HCT116 (cell line): Measurements from ENCODE around the gene PAH. TPM values are rescaled to one million over a fixed set of nuclear protein-coding genes. Genes with fewer than 3 reads are reported as not detected.

Source experiments
- ATAC-seq: fragments of 200-7000 bp; cut with Tn5 transposase; 2 replicates; pipeline ENCODE4 v1.9.1; 2020; ENCODE audit warnings: mild to moderate bottlenecking, moderate library complexity
- BruUV-seq: library from RNA; stranded (reverse); fragments of 400-500 nt; replicated peaks from 2 replicates; lab custom pipeline; 2021; lab: Mats Ljungman, UMichigan
- CTCF ChIA-PET: fragments of 300-600 bp; sonication (Branson Sonifier 250); formaldehyde crosslinking; loops from one replicate; lab custom pipeline; 2021; ENCODE audit warnings: antibody characterized with exemption; lab: Charles Lee
- POLR2A ChIA-PET: fragments of 300-600, 350-600 bp; sonication (Branson Sonifier 250); formaldehyde crosslinking; loops from one replicate; lab custom pipeline; 2021; ENCODE audit warnings: antibody characterized with exemption; lab: Charles Lee
- RAD21 ChIA-PET, 2 experiments: fragments of 300-600 bp; sonication (Branson Sonifier 250); formaldehyde crosslinking; loops; one replicate each; lab custom pipeline; 2023; ENCODE audit warnings: low total read pairs in 2 of 2; ENCODE audit not compliant: uncharacterized antibody in 2 of 2, unreplicated experiment in 2 of 2, low non-redundant PET in 1 of 2; lab: Charles Lee
- DNase-seq: peaks from one replicate; pipeline ENCODE4 v3.0.0-alpha.2; 2010; ENCODE audit warnings: low read depth, low spot score
- H2AFZ ChIP-seq: fragments of 200-600 bp; shearing (Covaris generic), sonication (generic); 2 replicates; pipeline ENCODE4 v1.6.1; 2017; ENCODE audit warnings: low read depth, mixed run types, mixed read lengths, antibody characterized with exemption, low read length; ENCODE audit not compliant: poor library complexity, severe bottlenecking
- H3K27ac ChIP-seq: 2 replicates; pipeline ENCODE4 v1.5.1; 2012; ENCODE audit warnings: low read depth, low read length
- H3K27me3 ChIP-seq: fragments of 200-600 bp; sonication (generic); 2 replicates; pipeline ENCODE4 v1.6.1; 2016; ENCODE audit warnings: mixed run types, low read length, mixed read lengths; ENCODE audit not compliant: insufficient read depth
- H3K36me3 ChIP-seq, 2 experiments: fragments of 200-500 bp in 1 of 2; fragments of 200-600 bp in 1 of 2; sonication (Bioruptor generic) in 1 of 2; sonication (generic) in 1 of 2; 2 replicates each; pipeline versions ENCODE4 v1.5.1 to v1.6.1; 2014 to 2016; ENCODE audit warnings: low read length in 2 of 2, inconsistent platforms in 1 of 2, mixed read lengths in 1 of 2, mixed run types in 1 of 2; ENCODE audit not compliant: insufficient read depth in 2 of 2, control insufficient read depth in 1 of 2
- H3K4me1 ChIP-seq, 2 experiments: fragments of 200-600 bp in 1 of 2; sonication (generic) in 1 of 2; 2 replicates each; pipeline versions ENCODE4 v1.5.1 to v1.6.1; 2012 to 2017; ENCODE audit warnings: low read length in 2 of 2, inconsistent platforms in 1 of 2, mild to moderate bottlenecking in 1 of 2, mixed read lengths in 1 of 2, mixed run types in 1 of 2, moderate library complexity in 1 of 2; ENCODE audit not compliant: insufficient read depth in 2 of 2, control insufficient read depth in 1 of 2
- H3K4me2 ChIP-seq: fragments of 200-600 bp; sonication (generic); 2 replicates; pipeline ENCODE4 v1.6.1; 2017; ENCODE audit warnings: mixed run types, low read length, mixed read lengths
- H3K4me3 ChIP-seq, 2 experiments: fragments of 200-600 bp in 1 of 2; sonication (generic) in 1 of 2; replicated peaks in 1 of 2; 2 replicates each; pipeline ENCODE4 v1.5.1; 2011 to 2016; ENCODE audit warnings: low read length in 2 of 2, control low read depth in 1 of 2, low read depth in 1 of 2, mild to moderate bottlenecking in 1 of 2, mixed read lengths in 1 of 2, mixed run types in 1 of 2
- H3K79me2 ChIP-seq: fragments of 200-600 bp; sonication (generic); 2 replicates; pipeline ENCODE4 v1.6.1; 2017; ENCODE audit warnings: mild to moderate bottlenecking, mixed run types, low read length, moderate library complexity, mixed read lengths; ENCODE audit not compliant: insufficient read depth
- H3K9ac ChIP-seq: fragments of 200-600 bp; sonication (generic); 2 replicates; pipeline ENCODE4 v1.6.1; 2016; ENCODE audit warnings: low read length, mixed read lengths
- H3K9me2 ChIP-seq: fragments of 200-600 bp; sonication (generic), shearing (Covaris generic); 2 replicates; pipeline ENCODE4 v1.6.1; 2017; ENCODE audit warnings: mixed run types, mild to moderate bottlenecking, moderate library complexity; ENCODE audit not compliant: insufficient read depth
- H3K9me3 ChIP-seq, 2 experiments: fragments of 200-500 bp in 1 of 2; fragments of 200-600 bp in 1 of 2; sonication (Bioruptor generic) in 1 of 2; sonication (generic) in 1 of 2; 2 replicates each; pipeline ENCODE4 v1.6.1; 2014 to 2017; ENCODE audit warnings: low read length in 2 of 2, mixed read lengths in 2 of 2, inconsistent platforms in 1 of 2, low read depth in 1 of 2, mild to moderate bottlenecking in 1 of 2, mixed run types in 1 of 2, moderate library complexity in 1 of 2; ENCODE audit not compliant: control insufficient read depth in 1 of 2, insufficient read depth in 1 of 2
- H4K20me1 ChIP-seq: fragments of 200-600 bp; sonication (generic), shearing (Covaris generic); 2 replicates; pipeline ENCODE4 v1.6.1; 2017; ENCODE audit warnings: mixed run types, mild to moderate bottlenecking, moderate library complexity; ENCODE audit not compliant: insufficient read depth
- ATF3 ChIP-seq: IDR thresholded peaks from 2 replicates; pipeline ENCODE4 v1.6.1; 2012
- CBX3 ChIP-seq: IDR thresholded peaks from 2 replicates; pipeline ENCODE4 v1.6.1; 2012; ENCODE audit warnings: low read depth
- CTCF ChIP-seq, 3 experiments: fragments of 200-600 bp in 1 of 3; sonication (generic) in 1 of 3; IDR thresholded peaks in 2 of 3; conservative IDR thresholded peaks in 1 of 3; 2 replicates each; pipeline ENCODE4 v1.5.1; 2012 to 2017; ENCODE audit warnings: low read depth in 2 of 3, low read length in 2 of 3, antibody characterized with exemption in 1 of 3, borderline replicate concordance in 1 of 3, control low read depth in 1 of 3, mild to moderate bottlenecking in 1 of 3, mixed read lengths in 1 of 3, mixed run types in 1 of 3, moderate library complexity in 1 of 3; ENCODE audit not compliant: insufficient read depth in 1 of 3
- ELF1 ChIP-seq: IDR thresholded peaks from 2 replicates; pipeline ENCODE4 v1.6.1; 2012; ENCODE audit warnings: low read depth, borderline replicate concordance
- EZH2phosphoT487 ChIP-seq: fragments of 200-600 bp; IDR thresholded peaks from 2 replicates; pipeline ENCODE4 v1.6.1; 2018; ENCODE audit warnings: antibody characterized with exemption, borderline replicate concordance
- FOSL1 ChIP-seq: IDR thresholded peaks from 2 replicates; pipeline ENCODE4 v1.6.1; 2012; ENCODE audit warnings: low read depth
- REST ChIP-seq: IDR thresholded peaks from 2 replicates; pipeline ENCODE4 v1.6.1; 2012; ENCODE audit warnings: low read depth
- SP1 ChIP-seq: IDR thresholded peaks from 2 replicates; pipeline ENCODE4 v1.6.1; 2012; ENCODE audit warnings: low read depth
- ZBTB33 ChIP-seq: IDR thresholded peaks from 2 replicates; pipeline ENCODE4 v1.6.1; 2011; ENCODE audit warnings: mild to moderate bottlenecking, low read length, moderate library complexity; ENCODE audit not compliant: insufficient replicate concordance; ENCODE audit errors: extremely low read depth
- ZNF274 ChIP-seq: fragments of 200-500 bp; sonication (Bioruptor generic); IDR thresholded peaks from 2 replicates; pipeline ENCODE4 v1.6.1; 2014; ENCODE audit warnings: mild to moderate bottlenecking, low read depth, low read length, inconsistent platforms
- intact Hi-C: fragments of 100-400 bp; cut with micrococcal nuclease; formaldehyde crosslinking; loops from 2 replicates; pipeline ENCODE4 v1.10.0; 2022
- total RNA-seq: library from RNA; stranded (reverse); gene quantifications from one replicate; pipeline ENCODE4 v1.2.1, GENCODE V29; 2021; ENCODE audit not compliant: unreplicated experiment

PAH gene
- total RNA-seq, 1 experiment from 2014 or later = 2.8 TPM

- TF ChIP-seq REST (no peak), EZH2phosphoT487 (no peak), ZNF274 (no peak), SP1 (no peak), ELF1 (no peak), FOSL1 (no peak), ATF3 (no peak), CBX3 (no peak)
- TF ChIP-seq, all 23 proteins: peak for 0
Observed at GRCh38 chr12:102900389-102900788, 16.7 kb downstream of the PAH start (continued).

GRCh38 chr12:102896067-102896466 is 21.0 kb downstream of the PAH start:
- H3K9ac ChIP-seq = no peak overlapping the region
- H3K4me3 ChIP-seq = no peak overlapping the region
- TF ChIP-seq CTCF (IDR thresholded peaks at IDR 0.05 in 2 of 3, conservative IDR thresholded peaks at IDR 0.05 in 1 of 3; ENCODE audit: borderline replicate concordance in 1 of 3, insufficient read depth in 1 of 3, low read depth in 2 of 3, low read length in 2 of 3) (peak; percentile 26 to 27 (median 27); a peak in 2 of 6 replicates), ZBTB33 (no peak)
- TF ChIP-seq, all 23 proteins: peak for 1
- H3K9me2 ChIP-seq = no peaks in the 10 kb centered on the region
- H3K27ac ChIP-seq = no peak overlapping the region
- no peak overlapping the region for H2AFZ ChIP-seq
- no peaks in the 10 kb centered on the region for H3K79me2 ChIP-seq
- 0 out of 2 replicates have a peak, but pooled peaks cover 8% of the 10 kb centered on the region for H3K27me3 ChIP-seq
- ChIA-PET CTCF (interaction anchor here (0.8 kb wide), 1 partner anchor 9 kb away, joined by 3 read pairs; no protein-coding TSS in a partner anchor), POLR2A (no interaction called here), RAD21 (no interaction called here)
- ATAC-seq (peak; percentile 78), DNase-seq (no peak)
- H3K4me1 ChIP-seq = no peaks in the 10 kb centered on the region
- no TSS peak for BruUV-seq
- H3K36me3 ChIP-seq = no peaks in the 10 kb centered on the region
- no peak overlapping the region for H3K4me2 ChIP-seq
- no peaks in the 10 kb centered on the region for H3K9me3 ChIP-seq
- H4K20me1 ChIP-seq = no peaks in the 10 kb centered on the region
- intact Hi-C loops = loop anchor here (5.0 kb wide), 1 partner anchor 651 kb away; no protein-coding TSS in a partner anchor
